Measurements from ENCODE around the gene KCNS1. TPM values are rescaled to one million over a fixed set of nuclear protein-coding genes. Genes with fewer than 3 reads are reported as not detected.

Gene KCNS1
- total RNA-seq, 6 donors from 2014 or later: 0.69 to 4.7 (median 2.6) TPM

DNA sequence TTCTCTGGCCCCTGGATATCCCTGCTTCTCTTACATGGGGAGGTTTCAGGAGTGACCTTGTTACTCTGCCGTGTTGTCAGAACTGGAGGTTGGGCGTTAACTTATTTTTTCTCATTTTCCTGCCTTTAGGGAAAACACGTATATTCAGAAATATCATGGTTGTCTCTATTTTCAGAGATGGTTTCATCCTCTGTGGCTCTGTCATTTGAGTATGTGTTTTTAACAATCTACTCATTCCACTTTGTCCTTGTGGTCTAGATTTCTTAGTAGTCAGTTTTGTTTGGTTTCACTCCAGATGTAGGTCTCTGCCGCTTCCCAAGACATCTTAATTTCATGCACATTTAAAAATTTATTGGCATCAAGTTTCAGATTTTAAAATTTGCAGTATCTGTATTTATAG lies 45.9 kb downstream of the KCNS1 start:
- ATAC-seq (ENCODE audit: low FRiP score in 2 of 2): no peak
- DNase-seq: no peak
- 92 to 94% methylated on average over 4 of the region's 4 CpGs for WGBS, 2 donors
- Histone ChIP-seq H3K4me1 (peaks cover 11 to 37% (median 27%) of the 10 kb centered on the region in 4 donors), H3K4me3 (no peak overlapping the region), H3K9me3 (no peaks in the 10 kb centered on the region), H3K36me3 (peaks cover 0 to 40% (median 7%) of the 10 kb centered on the region in 4 donors), H3K27ac (no peak overlapping the region), H3K27me3 (no peaks in the 10 kb centered on the region)
- no peak for TF ChIP-seq POLR2A (IDR thresholded peaks at IDR 0.05)
- TF ChIP-seq POLR2AphosphoS5 (IDR thresholded peaks at IDR 0.05): no peak
- TF ChIP-seq, protein P1, sequence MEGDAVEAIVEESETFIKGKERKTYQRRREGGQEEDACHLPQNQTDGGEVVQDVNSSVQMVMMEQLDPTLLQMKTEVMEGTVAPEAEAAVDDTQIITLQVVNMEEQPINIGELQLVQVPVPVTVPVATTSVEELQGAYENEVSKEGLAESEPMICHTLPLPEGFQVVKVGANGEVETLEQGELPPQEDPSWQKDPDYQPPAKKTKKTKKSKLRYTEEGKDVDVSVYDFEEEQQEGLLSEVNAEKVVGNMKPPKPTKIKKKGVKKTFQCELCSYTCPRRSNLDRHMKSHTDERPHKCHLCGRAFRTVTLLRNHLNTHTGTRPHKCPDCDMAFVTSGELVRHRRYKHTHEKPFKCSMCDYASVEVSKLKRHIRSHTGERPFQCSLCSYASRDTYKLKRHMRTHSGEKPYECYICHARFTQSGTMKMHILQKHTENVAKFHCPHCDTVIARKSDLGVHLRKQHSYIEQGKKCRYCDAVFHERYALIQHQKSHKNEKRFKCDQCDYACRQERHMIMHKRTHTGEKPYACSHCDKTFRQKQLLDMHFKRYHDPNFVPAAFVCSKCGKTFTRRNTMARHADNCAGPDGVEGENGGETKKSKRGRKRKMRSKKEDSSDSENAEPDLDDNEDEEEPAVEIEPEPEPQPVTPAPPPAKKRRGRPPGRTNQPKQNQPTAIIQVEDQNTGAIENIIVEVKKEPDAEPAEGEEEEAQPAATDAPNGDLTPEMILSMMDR (IDR thresholded peaks at IDR 0.05): no peak
- TF ChIP-seq EP300 (IDR thresholded peaks at IDR 0.05): no peak

DNA sequence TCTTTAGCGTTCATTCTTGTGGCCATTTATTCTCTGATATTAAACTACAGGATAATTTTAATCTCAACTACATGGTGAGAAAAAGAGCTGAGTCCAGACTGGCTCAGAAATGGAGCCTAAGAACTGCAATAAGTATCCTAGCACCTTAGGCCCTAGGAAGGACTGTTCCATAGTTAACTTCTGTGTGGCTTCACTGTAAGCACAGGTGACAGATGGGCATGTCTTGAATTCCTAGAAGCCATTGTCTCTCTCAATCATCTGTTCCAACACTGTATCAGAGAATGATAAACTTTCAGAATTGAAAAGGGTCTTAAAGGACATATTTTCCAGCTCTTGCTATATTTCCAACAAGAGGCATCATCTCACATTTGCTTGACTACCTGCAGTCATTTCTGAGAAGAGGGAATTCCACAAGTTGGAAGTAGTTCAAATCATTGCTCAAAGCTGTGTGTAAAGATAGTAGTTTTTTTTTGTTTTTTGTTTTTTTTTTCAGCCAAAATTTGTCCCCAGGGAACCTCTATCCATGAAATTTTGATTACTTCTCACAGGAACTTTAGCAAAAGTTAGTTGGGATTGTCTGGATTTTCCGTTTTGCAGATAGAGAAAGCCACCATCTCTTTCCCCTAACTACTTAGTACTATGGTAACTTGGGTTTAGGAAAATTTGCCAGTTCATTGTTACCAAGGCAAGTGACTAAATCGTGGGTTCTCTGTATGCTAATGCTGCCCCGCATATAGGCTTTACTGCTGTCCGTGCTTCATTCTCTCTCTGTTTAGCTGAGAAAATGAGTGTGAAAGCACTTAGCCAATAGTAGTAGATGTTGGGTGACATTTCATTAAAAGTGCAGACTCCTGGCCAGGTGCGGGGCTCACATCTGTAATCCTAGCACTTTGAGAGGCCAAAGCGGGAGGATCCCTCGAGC lies 47.2 kb downstream of the KCNS1 start:
- WGBS, 2 donors: 86 to 88% methylated on average over 8 of the region's 8 CpGs
- no peak for ATAC-seq (ENCODE audit: low FRiP score in 2 of 2)

DNA sequence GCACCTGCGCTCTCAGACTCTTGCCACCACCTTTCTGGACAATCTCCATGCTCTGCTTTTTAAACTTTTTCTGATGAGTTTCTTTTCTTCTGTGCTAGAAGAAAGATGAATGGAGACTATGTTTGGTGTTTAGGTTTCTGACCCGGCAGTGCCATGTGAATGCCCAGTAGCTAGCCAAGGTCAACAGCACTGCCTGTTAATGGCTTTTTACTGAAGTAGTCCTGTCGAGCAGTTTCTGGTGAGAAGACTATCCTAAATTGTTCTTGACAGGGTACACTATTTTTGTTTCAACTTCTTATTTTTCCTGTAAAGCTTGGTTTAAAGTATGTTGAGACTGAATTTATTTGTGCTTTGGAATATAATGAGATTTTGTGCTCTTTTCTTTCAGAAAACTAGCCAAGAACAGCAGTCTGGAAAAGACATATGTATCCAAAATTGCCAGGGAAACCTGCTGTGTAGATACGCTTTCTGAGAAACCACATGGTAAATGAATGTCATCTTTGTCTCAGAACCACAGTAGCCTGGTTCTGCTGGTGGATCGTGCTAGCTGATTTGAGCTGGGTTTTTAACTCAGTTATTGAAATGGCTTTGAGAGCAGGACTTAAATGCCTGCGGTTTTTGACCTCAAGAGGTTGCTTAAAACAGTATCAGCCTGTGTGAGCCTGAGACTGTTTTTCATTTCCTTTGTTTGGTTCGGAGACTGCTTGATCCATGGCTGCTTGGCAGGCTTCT lies 48.1 kb downstream of the KCNS1 start:
- DNase-seq: peak in 1 of 2 donors; percentile 42
- TF ChIP-seq, protein P1 (IDR thresholded peaks at IDR 0.05): no peak
- TF ChIP-seq POLR2AphosphoS5 (IDR thresholded peaks at IDR 0.05): no peak
- Histone ChIP-seq H3K4me3 (no peak overlapping the region), H3K27ac (peak overlapping the region in 3 of 4 donors; percentile 10 to 67 (median 39)), H3K27me3 (no peaks in the 10 kb centered on the region), H3K36me3 (peaks cover 0 to 37% (median 7%) of the 10 kb centered on the region in 4 donors), H3K9me3 (no peaks in the 10 kb centered on the region), H3K4me1 (peaks cover 18 to 48% (median 34%) of the 10 kb centered on the region in 4 donors)
- no peak for ATAC-seq (ENCODE audit: low FRiP score in 2 of 2)
- 49 to 51% methylated on average over 7 of the region's 7 CpGs for WGBS, 2 donors

More for the DNA sequence above, 47.2 kb downstream of the KCNS1 start:
- Histone ChIP-seq H3K4me1 (peaks cover 18 to 44% (median 32%) of the 10 kb centered on the region in 4 donors), H3K4me3 (no peak overlapping the region), H3K36me3 (peaks cover 0 to 40% (median 7%) of the 10 kb centered on the region in 4 donors), H3K27ac (peak overlapping the region in 3 of 4 donors; percentile 10 to 67 (median 39)), H3K27me3 (no peaks in the 10 kb centered on the region), H3K9me3 (no peaks in the 10 kb centered on the region)
- TF ChIP-seq, protein P1 (IDR thresholded peaks at IDR 0.05): no peak
- no peak for TF ChIP-seq EP300 (IDR thresholded peaks at IDR 0.05)
- no peak for TF ChIP-seq POLR2A (IDR thresholded peaks at IDR 0.05)
- TF ChIP-seq POLR2AphosphoS5 (IDR thresholded peaks at IDR 0.05): no peak
- no peak for DNase-seq

DNA sequence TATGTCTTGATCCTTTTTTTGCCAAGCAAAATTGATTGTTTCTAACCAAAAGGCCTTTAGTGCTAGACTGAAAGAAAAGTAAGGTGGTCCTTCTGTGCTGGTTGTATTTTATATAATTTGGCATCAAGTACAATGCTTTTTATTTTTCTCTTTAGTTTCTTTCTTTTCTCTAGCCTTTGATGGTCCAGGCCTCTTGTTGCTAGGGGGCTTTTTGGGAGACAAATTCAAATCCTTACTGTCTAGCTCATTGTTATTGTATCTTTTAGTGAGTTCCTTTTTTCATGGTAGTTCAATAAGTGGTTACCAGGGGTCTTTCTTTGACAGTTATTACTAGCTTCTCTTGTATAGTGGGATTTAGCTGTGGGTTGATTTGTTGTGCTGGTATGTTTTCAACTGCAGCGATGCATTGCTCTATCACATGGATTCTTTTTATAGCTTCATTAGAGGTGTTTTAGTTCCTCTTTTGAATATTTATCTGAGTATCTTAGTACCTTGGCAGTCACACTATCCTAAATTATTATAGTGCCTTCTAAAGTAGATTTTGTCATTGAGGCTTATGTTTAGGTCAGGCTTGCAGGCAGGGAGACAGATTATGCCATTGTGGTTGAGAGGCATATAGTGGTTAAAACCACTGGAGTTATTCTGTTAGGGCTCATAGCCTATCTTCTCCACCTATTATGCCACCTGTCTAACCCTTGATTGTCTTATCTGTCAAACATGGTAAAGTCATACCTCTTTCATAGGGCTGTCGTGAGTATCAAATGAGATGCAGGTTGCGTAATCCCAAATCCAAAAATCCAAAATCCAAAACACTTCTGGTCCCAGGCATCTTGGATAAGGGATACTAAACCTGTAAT lies 49.5 kb downstream of the KCNS1 start:
- WGBS, 2 donors: 76 to 77% methylated on average over 3 of the region's 3 CpGs
- no peaks in the 10 kb centered on the region for H3K9me3 ChIP-seq
- no peak overlapping the region for H3K27ac ChIP-seq
- peaks cover 25 to 49% (median 36%) of the 10 kb centered on the region in 4 donors for H3K4me1 ChIP-seq
- H3K36me3 ChIP-seq: peaks cover 0 to 25% (median 0%) of the 10 kb centered on the region in 4 donors
- no peak for ATAC-seq (ENCODE audit: low FRiP score in 2 of 2)
- no peak for DNase-seq
- no peaks in the 10 kb centered on the region for H3K27me3 ChIP-seq
- H3K4me3 ChIP-seq: no peak overlapping the region
- TF ChIP-seq, protein P1 (IDR thresholded peaks at IDR 0.05): no peak
- TF ChIP-seq EP300 (IDR thresholded peaks at IDR 0.05): no peak
- TF ChIP-seq POLR2A (IDR thresholded peaks at IDR 0.05): no peak
- no peak for TF ChIP-seq POLR2AphosphoS5 (IDR thresholded peaks at IDR 0.05)
